AG10803 (cell line): ENCODE measurements around the gene PLCG2.
"Not testable (repeated sequence)": the region's sequence is repeated elsewhere in the genome, so short reads cannot be mapped to it uniquely, and the experiment has no call there.

Experiments
- DNase-seq: peaks from one replicate; pipeline ENCODE4 v3.0.0; 2010; ENCODE audit warnings: low read depth
- H3K4me3 ChIP-seq: 2 replicates; pipeline ENCODE4 v1.5.1; 2011; ENCODE audit warnings: mild to moderate bottlenecking, low read length, control low read depth
- CTCF ChIP-seq: conservative IDR thresholded peaks from 2 replicates; pipeline ENCODE4 v1.5.1; 2011; ENCODE audit warnings: mild to moderate bottlenecking, low read length, control low read depth, inconsistent platforms

The PLCG2 gene

GRCh38 chr16:81956213-81956948, 177.3 kb downstream of the PLCG2 start:
- DNase-seq = peak; percentile 67
- no peak for TF ChIP-seq CTCF
- H3K4me3 ChIP-seq = no peak overlapping the region

GRCh38 chr16:81964808-81965207, 185.7 kb downstream of the PLCG2 start:
- DNase-seq = no peak
- no peak for TF ChIP-seq CTCF
- H3K4me3 ChIP-seq = no peak overlapping the region

GRCh38 chr16:81967358-81967757, 188.3 kb downstream of the PLCG2 start:
- DNase-seq = no peak
- H3K4me3 ChIP-seq = no peak overlapping the region
- TF ChIP-seq CTCF = no peak

- no peak overlapping the region for H3K4me3 ChIP-seq
- DNase-seq = no peak
- no peak for TF ChIP-seq CTCF
Measured at GRCh38 chr16:81971853-81972252, 192.8 kb downstream of the PLCG2 start.

- no peak for DNase-seq
- H3K4me3 ChIP-seq = no peak overlapping the region
- TF ChIP-seq CTCF = no peak
Measured at GRCh38 chr16:81973737-81974136, 194.6 kb downstream of the PLCG2 start.

GRCh38 chr16:81975637-81976036, 196.5 kb downstream of the PLCG2 start:
- DNase-seq = no peak
- no peak for TF ChIP-seq CTCF
- no peak overlapping the region for H3K4me3 ChIP-seq

GRCh38 chr16:81977335-81977942, 198.3 kb downstream of the PLCG2 start:
- not testable (repeated sequence) for H3K4me3 ChIP-seq, DNase-seq
